Liver (tissue), 9 donors: ENCODE results near the gene PPP1R14C. TPM values are rescaled to one million over a fixed set of nuclear protein-coding genes. Genes with fewer than 3 reads are reported as not detected.

ENCODE experiments used
- DNase-seq: peaks from one replicate; pipeline ENCODE4 v3.0.0-alpha.2; 2017; ENCODE audit warnings: low spot score
- H3K27ac ChIP-seq, 2 donors: one replicate each; pipeline ENCODE4 v1.7.0; 2013; ENCODE audit warnings: inconsistent platforms in 2 of 2, low read length in 2 of 2, control low read depth in 1 of 2, low read depth in 1 of 2, mild to moderate bottlenecking in 1 of 2
- H3K27me3 ChIP-seq, 4 donors: one replicate each; pipeline versions ENCODE4 v1.6.1 to v1.7.0; 2013; ENCODE audit warnings: low read length in 3 of 4, inconsistent platforms in 1 of 4, mild to moderate bottlenecking in 1 of 4, moderate library complexity in 1 of 4; ENCODE audit not compliant: control insufficient read depth in 4 of 4, insufficient read depth in 4 of 4
- H3K36me3 ChIP-seq, 4 donors: one replicate each; pipeline versions ENCODE4 v1.6.1 to v1.7.0; 2013; ENCODE audit warnings: low read length in 3 of 4, mild to moderate bottlenecking in 3 of 4, low read depth in 1 of 4, moderate library complexity in 1 of 4; ENCODE audit not compliant: control insufficient read depth in 4 of 4, insufficient read depth in 3 of 4
- H3K4me1 ChIP-seq, 4 donors: one replicate each; pipeline versions ENCODE4 v1.6.1 to v1.7.0; 2013; ENCODE audit warnings: low read length in 3 of 4, mild to moderate bottlenecking in 3 of 4, moderate library complexity in 1 of 4; ENCODE audit not compliant: control insufficient read depth in 4 of 4, insufficient read depth in 4 of 4
- H3K4me3 ChIP-seq, 3 donors: one replicate each; pipeline versions ENCODE4 v1.6.1 to v1.7.0; 2013; ENCODE audit warnings: low read length in 3 of 3, control low read depth in 1 of 3, low read depth in 1 of 3, mild to moderate bottlenecking in 1 of 3
- H3K9ac ChIP-seq, 2 donors: one replicate each; pipeline ENCODE4 v1.7.0; 2013; ENCODE audit warnings: low read length in 2 of 2, mild to moderate bottlenecking in 2 of 2, moderate library complexity in 2 of 2, control low read depth in 1 of 2, low read depth in 1 of 2
- H3K9me3 ChIP-seq, 4 donors: one replicate each; pipeline versions ENCODE4 v1.6.1 to v1.7.0; 2013; ENCODE audit warnings: low read length in 3 of 4; ENCODE audit not compliant: control insufficient read depth in 4 of 4
- ATF3 ChIP-seq: IDR thresholded peaks from 2 replicates; pipeline ENCODE4 v1.6.1; 2016; ENCODE audit warnings: antibody characterized with exemption
- EGR1 ChIP-seq, 2 donors: IDR thresholded peaks; 2 replicates each; pipeline ENCODE4 v1.6.1; 2016 to 2018; ENCODE audit warnings: antibody characterized with exemption in 2 of 2, low read depth in 2 of 2
- FOXA1 ChIP-seq: IDR thresholded peaks from 2 replicates; pipeline ENCODE4 v1.6.1; 2016; ENCODE audit warnings: antibody characterized with exemption
- FOXA2 ChIP-seq: IDR thresholded peaks from 2 replicates; pipeline ENCODE4 v1.6.1; 2016; ENCODE audit warnings: antibody characterized with exemption
- GABPA ChIP-seq, 2 donors: IDR thresholded peaks in 1 of 2; conservative IDR thresholded peaks in 1 of 2; 2 replicates each; pipeline ENCODE4 v1.6.1; 2016; ENCODE audit warnings: antibody characterized with exemption in 2 of 2, mild to moderate bottlenecking in 1 of 2, moderate library complexity in 1 of 2
- JUND ChIP-seq, 2 donors: IDR thresholded peaks; 2 replicates each; pipeline ENCODE4 v1.6.1; 2016; ENCODE audit warnings: antibody characterized with exemption in 2 of 2
- MAX ChIP-seq: IDR thresholded peaks from 2 replicates; pipeline ENCODE4 v1.6.1; 2016; ENCODE audit warnings: antibody characterized with exemption
- NR2F2 ChIP-seq: IDR thresholded peaks from 2 replicates; pipeline ENCODE4 v1.6.1; 2016; ENCODE audit warnings: antibody characterized with exemption
- RAD21 ChIP-seq, 2 donors: IDR thresholded peaks; 2 replicates each; pipeline ENCODE4 v1.6.1; 2016; ENCODE audit warnings: antibody characterized with exemption in 2 of 2, mild to moderate bottlenecking in 2 of 2
- RXRA ChIP-seq, 2 donors: IDR thresholded peaks; 2 replicates each; pipeline ENCODE4 v1.6.1; 2017 to 2018; ENCODE audit warnings: antibody characterized with exemption in 2 of 2, mild to moderate bottlenecking in 1 of 2
- SP1 ChIP-seq: IDR thresholded peaks from 2 replicates; pipeline ENCODE4 v1.6.1; 2018; ENCODE audit warnings: antibody characterized with exemption, mild to moderate bottlenecking
- TAF1 ChIP-seq: conservative IDR thresholded peaks from 2 replicates; pipeline ENCODE4 v1.6.1; 2016; ENCODE audit warnings: antibody characterized with exemption, mild to moderate bottlenecking
- YY1 ChIP-seq: IDR thresholded peaks from 2 replicates; pipeline ENCODE4 v1.6.1; 2016; ENCODE audit warnings: antibody characterized with exemption, mild to moderate bottlenecking
- WGBS: extraction: QIAGEN DNeasy Blood & Tissue Kit; methylation state at CpG from one replicate; pipeline ENCODE4 v1.1.7; 2013; 5-methylcytosine and 5-hydroxymethylcytosine counted together
- polyA plus RNA-seq, 2 donors: library from polyadenylated mRNA; stranded (reverse) in 1 of 2; unstranded in 1 of 2; fragments of 200-250 nt in 1 of 2; fragments of >200 nt in 1 of 2; fragmentation: Nextera tagmentation in 1 of 2; extraction: Ambion mirVana in 1 of 2; gene quantifications; one replicate each; pipeline versions ENCODE4 v1.2.1 to v1.2.3, GENCODE V29; 2013 to 2015
- total RNA-seq, 2 donors: library from RNA; depleted of rRNA; stranded (reverse); fragments of >200 nt; gene quantifications; one replicate each; pipeline ENCODE4 v1.2.3, GENCODE V29; 2014
- TF ChIP-seq, protein P1 (sequence below): fragments of 150-350 bp; IDR thresholded peaks from 2 replicates; pipeline ENCODE4 v1.5.1; 2017; ENCODE audit warnings: improper control_type of control experiment, low read depth, low read length; ENCODE audit not compliant: missing input control
- TF ChIP-seq, protein P2 (sequence below): IDR thresholded peaks from 2 replicates; pipeline ENCODE4 v1.6.1; 2016; ENCODE audit warnings: antibody characterized with exemption
- donor health status: healthy.
- donor health status: healthy.
- donor health status: healthy.
- donor health status: healthy.
- donor health status: healthy.

Gene PPP1R14C
- total RNA-seq (under 1 TPM in 1 of 2 donors, not detected in 1; 0.05 TPM), polyA plus RNA-seq (not detected)

DNA sequence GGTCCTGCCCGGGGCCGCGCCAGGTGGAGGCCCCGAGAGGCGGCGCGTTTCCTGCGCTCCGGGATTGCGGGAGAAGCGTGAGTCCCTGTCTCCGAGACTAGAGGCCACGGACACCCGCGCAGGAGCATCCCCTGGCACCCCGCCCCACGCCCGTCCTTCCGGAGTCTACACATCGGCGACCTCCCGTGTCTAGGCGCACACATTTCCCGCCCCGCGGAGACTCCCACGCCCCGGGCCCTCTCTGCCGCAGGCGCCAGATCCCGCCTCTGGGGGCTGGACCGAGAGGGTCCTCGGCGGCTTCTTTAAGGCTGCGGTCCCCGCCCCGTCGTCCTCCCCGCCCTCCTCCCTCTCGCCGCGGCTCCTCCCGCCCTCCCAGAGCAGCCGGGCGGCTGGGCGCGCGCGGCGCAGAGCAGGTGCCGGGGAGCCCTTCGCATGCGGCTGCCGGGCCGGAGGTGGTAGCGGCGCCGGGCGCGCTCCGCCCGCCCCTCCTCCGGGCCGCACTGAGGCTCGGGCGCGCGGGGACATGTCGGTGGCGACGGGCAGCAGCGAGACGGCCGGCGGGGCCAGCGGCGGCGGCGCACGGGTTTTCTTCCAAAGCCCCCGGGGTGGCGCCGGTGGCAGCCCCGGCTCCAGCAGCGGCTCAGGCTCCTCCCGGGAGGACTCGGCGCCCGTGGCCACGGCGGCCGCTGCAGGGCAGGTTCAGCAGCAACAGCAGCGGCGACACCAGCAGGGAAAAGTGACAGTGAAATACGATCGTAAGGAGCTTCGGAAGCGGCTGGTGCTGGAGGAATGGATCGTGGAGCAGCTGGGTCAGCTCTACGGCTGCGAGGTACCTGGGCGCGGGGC lies at the start of gene PPP1R14C:
TSS of gene PPP1R14C (plus strand) at position 375 of the 846 bp plus-strand sequence. CDS start at position 524, 149 bp downstream.
- Histone ChIP-seq H3K4me1 (peaks cover 9 to 19% (median 12%) of the 10 kb centered on the region in 4 donors), H3K27ac (no peak within 1 kb of the TSS), H3K4me3 (peak within 1 kb of the TSS in 1 of 3 donors; percentile 56), H3K27me3 (peaks cover 5 to 17% (median 9%) of the 10 kb centered on the region in 4 donors), H3K36me3 (no peaks in the 10 kb centered on the region), H3K9ac (no peak within 1 kb of the TSS), H3K9me3 (no peaks in the 10 kb centered on the region)
- TF ChIP-seq, protein P1, sequence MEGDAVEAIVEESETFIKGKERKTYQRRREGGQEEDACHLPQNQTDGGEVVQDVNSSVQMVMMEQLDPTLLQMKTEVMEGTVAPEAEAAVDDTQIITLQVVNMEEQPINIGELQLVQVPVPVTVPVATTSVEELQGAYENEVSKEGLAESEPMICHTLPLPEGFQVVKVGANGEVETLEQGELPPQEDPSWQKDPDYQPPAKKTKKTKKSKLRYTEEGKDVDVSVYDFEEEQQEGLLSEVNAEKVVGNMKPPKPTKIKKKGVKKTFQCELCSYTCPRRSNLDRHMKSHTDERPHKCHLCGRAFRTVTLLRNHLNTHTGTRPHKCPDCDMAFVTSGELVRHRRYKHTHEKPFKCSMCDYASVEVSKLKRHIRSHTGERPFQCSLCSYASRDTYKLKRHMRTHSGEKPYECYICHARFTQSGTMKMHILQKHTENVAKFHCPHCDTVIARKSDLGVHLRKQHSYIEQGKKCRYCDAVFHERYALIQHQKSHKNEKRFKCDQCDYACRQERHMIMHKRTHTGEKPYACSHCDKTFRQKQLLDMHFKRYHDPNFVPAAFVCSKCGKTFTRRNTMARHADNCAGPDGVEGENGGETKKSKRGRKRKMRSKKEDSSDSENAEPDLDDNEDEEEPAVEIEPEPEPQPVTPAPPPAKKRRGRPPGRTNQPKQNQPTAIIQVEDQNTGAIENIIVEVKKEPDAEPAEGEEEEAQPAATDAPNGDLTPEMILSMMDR = no peak
- TF ChIP-seq GABPA (IDR thresholded peaks at IDR 0.05 in 1 of 2, conservative IDR thresholded peaks at IDR 0.05 in 1 of 2) (no peak), ATF3 (no peak), NR2F2 (no peak), MAX (no peak), JUND (IDR thresholded peaks at IDR 0.05) (no peak), FOXA1 (no peak), RXRA (IDR thresholded peaks at IDR 0.05) (no peak), YY1 (no peak), SP1 (no peak), TAF1 (no peak)
- TF ChIP-seq, protein P2, sequence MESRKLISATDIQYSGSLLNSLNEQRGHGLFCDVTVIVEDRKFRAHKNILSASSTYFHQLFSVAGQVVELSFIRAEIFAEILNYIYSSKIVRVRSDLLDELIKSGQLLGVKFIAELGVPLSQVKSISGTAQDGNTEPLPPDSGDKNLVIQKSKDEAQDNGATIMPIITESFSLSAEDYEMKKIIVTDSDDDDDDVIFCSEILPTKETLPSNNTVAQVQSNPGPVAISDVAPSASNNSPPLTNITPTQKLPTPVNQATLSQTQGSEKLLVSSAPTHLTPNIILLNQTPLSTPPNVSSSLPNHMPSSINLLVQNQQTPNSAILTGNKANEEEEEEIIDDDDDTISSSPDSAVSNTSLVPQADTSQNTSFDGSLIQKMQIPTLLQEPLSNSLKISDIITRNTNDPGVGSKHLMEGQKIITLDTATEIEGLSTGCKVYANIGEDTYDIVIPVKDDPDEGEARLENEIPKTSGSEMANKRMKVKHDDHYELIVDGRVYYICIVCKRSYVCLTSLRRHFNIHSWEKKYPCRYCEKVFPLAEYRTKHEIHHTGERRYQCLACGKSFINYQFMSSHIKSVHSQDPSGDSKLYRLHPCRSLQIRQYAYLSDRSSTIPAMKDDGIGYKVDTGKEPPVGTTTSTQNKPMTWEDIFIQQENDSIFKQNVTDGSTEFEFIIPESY = no peak
- no peak for DNase-seq
- 1% methylated on average over 103 of the region's 103 CpGs for WGBS

DNA sequence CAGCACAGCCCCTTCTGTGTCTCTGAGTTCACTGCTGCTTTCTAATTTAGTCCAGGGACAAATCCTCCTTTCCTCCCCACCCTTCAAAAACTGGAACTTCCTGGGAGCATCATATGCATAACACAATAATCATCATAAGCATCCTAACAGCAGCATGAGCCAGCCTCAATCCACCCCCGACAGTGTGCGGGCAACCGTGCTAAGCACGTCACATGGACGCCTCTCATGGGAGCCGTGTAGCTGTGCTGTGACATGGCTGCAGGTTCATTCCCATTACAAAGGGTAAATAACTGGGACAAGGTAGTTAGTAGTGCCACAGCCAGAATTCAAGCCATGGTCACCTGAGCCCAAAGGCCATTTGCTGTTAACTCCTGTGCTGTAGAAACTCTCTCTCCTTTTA lies 49.4 kb upstream of the PPP1R14C start:
- H3K36me3 ChIP-seq = no peaks in the 10 kb centered on the region
- WGBS = 90% methylated on average over 6 of the region's 6 CpGs
- H3K27ac ChIP-seq = no peak overlapping the region
- DNase-seq = no peak
- no peak overlapping the region for H3K9ac ChIP-seq
- H3K9me3 ChIP-seq = no peaks in the 10 kb centered on the region
- no peak for TF ChIP-seq MAX
- TF ChIP-seq RAD21 (IDR thresholded peaks at IDR 0.05) = no peak
- TF ChIP-seq RXRA (IDR thresholded peaks at IDR 0.05) = no peak
- TF ChIP-seq EGR1 (IDR thresholded peaks at IDR 0.05; ENCODE audit: low read depth in 2 of 2) = no peak
- no peak for TF ChIP-seq JUND (IDR thresholded peaks at IDR 0.05)
- TF ChIP-seq, protein P2 = no peak
- no peak for TF ChIP-seq NR2F2
- TF ChIP-seq TAF1 = no peak
- TF ChIP-seq FOXA2 = no peak
- TF ChIP-seq FOXA1 = no peak
- TF ChIP-seq GABPA (IDR thresholded peaks at IDR 0.05 in 1 of 2, conservative IDR thresholded peaks at IDR 0.05 in 1 of 2) = no peak
- no peak for TF ChIP-seq ATF3
- TF ChIP-seq, protein P1 = no peak
- no peaks in the 10 kb centered on the region for H3K4me1 ChIP-seq
- H3K27me3 ChIP-seq = peaks cover 0 to 2% (median 0%) of the 10 kb centered on the region in 4 donors
- no peak overlapping the region for H3K4me3 ChIP-seq
